Mesenchymal stem cell (in vitro differentiated cells and primary cell): ENCODE measurements around the gene IMMP2L.

Experiments used
- DNase-seq: peaks from one replicate; pipeline ENCODE4 v3.0.0-alpha.2; 2013
- H2AFZ ChIP-seq: one replicate; pipeline ENCODE4 v1.6.1; 2013; ENCODE audit warnings: low read depth, mild to moderate bottlenecking, control low read depth, inconsistent platforms, low read length, moderate library complexity
- H2AK5ac ChIP-seq: 2 replicates; pipeline ENCODE4 v1.6.1; 2013; ENCODE audit warnings: low read length, moderate library complexity, mild to moderate bottlenecking, inconsistent platforms; ENCODE audit not compliant: severe bottlenecking
- H2BK120ac ChIP-seq: one replicate; pipeline ENCODE4 v1.6.1; 2013; ENCODE audit warnings: low read depth, mild to moderate bottlenecking, inconsistent platforms, low read length, moderate library complexity
- H2BK12ac ChIP-seq, 2 experiments: one replicate each; pipeline ENCODE4 v1.6.1; 2013; ENCODE audit warnings: inconsistent platforms in 2 of 2, low read length in 2 of 2, mild to moderate bottlenecking in 2 of 2, moderate library complexity in 2 of 2, control low read depth in 1 of 2
- H2BK15ac ChIP-seq: one replicate; pipeline ENCODE4 v1.6.1; 2013; ENCODE audit warnings: mild to moderate bottlenecking, low read depth, inconsistent platforms; ENCODE audit not compliant: poor library complexity, severe bottlenecking
- H2BK5ac ChIP-seq: 2 replicates; pipeline ENCODE4 v1.6.1; 2013; ENCODE audit warnings: low read depth, mild to moderate bottlenecking, low read length, control low read depth, inconsistent platforms; ENCODE audit not compliant: poor library complexity, severe bottlenecking
- H3K14ac ChIP-seq, 2 experiments: one replicate each; pipeline ENCODE4 v1.6.1; 2013; ENCODE audit warnings: inconsistent platforms in 2 of 2, low read length in 2 of 2, control low read depth in 1 of 2, mild to moderate bottlenecking in 1 of 2, moderate library complexity in 1 of 2
- H3K18ac ChIP-seq, 2 experiments: one replicate each; pipeline ENCODE4 v1.6.1; 2013; ENCODE audit warnings: inconsistent platforms in 2 of 2, low read length in 2 of 2, control low read depth in 1 of 2, low read depth in 1 of 2, mild to moderate bottlenecking in 1 of 2
- H3K23ac ChIP-seq, 2 experiments: one replicate each; pipeline ENCODE4 v1.6.1; 2013; ENCODE audit warnings: inconsistent platforms in 2 of 2, low read length in 2 of 2, mild to moderate bottlenecking in 2 of 2, moderate library complexity in 2 of 2, control low read depth in 1 of 2
- H3K27ac ChIP-seq: 2 replicates; pipeline ENCODE4 v1.5.1; 2013; ENCODE audit warnings: mild to moderate bottlenecking, moderate library complexity, low read length, control low read depth, inconsistent platforms; ENCODE audit not compliant: poor library complexity, severe bottlenecking
- H3K27me3 ChIP-seq, 2 experiments: 2 replicates each; pipeline versions ENCODE4 v1.6.1 to v1.7.0; 2013; ENCODE audit warnings: low read length in 2 of 2, mild to moderate bottlenecking in 2 of 2, moderate library complexity in 2 of 2, control low read depth in 1 of 2, inconsistent platforms in 1 of 2; ENCODE audit not compliant: control insufficient read depth in 1 of 2, insufficient read depth in 1 of 2
- H3K36me3 ChIP-seq, 2 experiments: 2 replicates each; pipeline versions ENCODE4 v1.6.1 to v1.7.0; 2013; ENCODE audit warnings: low read length in 2 of 2, control low read depth in 1 of 2, inconsistent platforms in 1 of 2, low read depth in 1 of 2, mild to moderate bottlenecking in 1 of 2; ENCODE audit not compliant: insufficient read depth in 2 of 2, control insufficient read depth in 1 of 2
- H3K4ac ChIP-seq, 2 experiments: one replicate each; pipeline ENCODE4 v1.6.1; 2013; ENCODE audit warnings: inconsistent platforms in 2 of 2, low read length in 2 of 2, mild to moderate bottlenecking in 2 of 2, moderate library complexity in 2 of 2, control low read depth in 1 of 2, low read depth in 1 of 2
- H3K4me1 ChIP-seq: 2 replicates; pipeline ENCODE4 v1.6.1; 2013; ENCODE audit warnings: low read depth, low read length, control low read depth; ENCODE audit not compliant: control insufficient read depth, insufficient read depth
- H3K4me2 ChIP-seq: 2 replicates; pipeline ENCODE4 v1.6.1; 2013; ENCODE audit warnings: low read length, mild to moderate bottlenecking, inconsistent platforms; ENCODE audit not compliant: poor library complexity, severe bottlenecking
- H3K4me3 ChIP-seq, 2 experiments: 2 replicates each; pipeline versions ENCODE4 v1.5.1 to v1.7.0; 2013; ENCODE audit warnings: low read length in 2 of 2, mild to moderate bottlenecking in 2 of 2, control low read depth in 1 of 2, low read depth in 1 of 2; ENCODE audit not compliant: insufficient read depth in 1 of 2
- H3K79me1 ChIP-seq: replicated peaks from 2 replicates; pipeline ENCODE4 v1.6.1; 2013; ENCODE audit warnings: mild to moderate bottlenecking, control low read depth, low read length, inconsistent platforms; ENCODE audit not compliant: poor library complexity, severe bottlenecking
- H3K9ac ChIP-seq: 2 replicates; pipeline ENCODE4 v1.7.0; 2013; ENCODE audit warnings: mild to moderate bottlenecking, low read length, moderate library complexity
- H3K9me3 ChIP-seq: 2 replicates; pipeline ENCODE4 v1.7.0; 2013; ENCODE audit warnings: mild to moderate bottlenecking, low read length; ENCODE audit not compliant: control insufficient read depth
- H4K8ac ChIP-seq: one replicate; pipeline ENCODE4 v1.6.1; 2013; ENCODE audit warnings: inconsistent platforms, mild to moderate bottlenecking, low read length, moderate library complexity
- H4K91ac ChIP-seq: one replicate; pipeline ENCODE4 v1.6.1; 2013; ENCODE audit warnings: mild to moderate bottlenecking, low read length, inconsistent platforms
- WGBS: methylation state at CpG from one replicate; pipeline ENCODE4 v1.1.7; 2013; ENCODE audit warnings: mixed read lengths; 5-methylcytosine and 5-hydroxymethylcytosine counted together

IMMP2L gene

GRCh38 chr7:111483078-111483477 lies 79.2 kb downstream of the IMMP2L start:
- Histone ChIP-seq H4K8ac (no peak overlapping the region), H3K27me3 (no peaks in the 10 kb centered on the region), H2BK120ac (no peak overlapping the region), H3K79me1 (no peaks in the 10 kb centered on the region), H2BK12ac (no peak overlapping the region), H3K4me1 (no peaks in the 10 kb centered on the region), H3K4me2 (no peak overlapping the region), H3K14ac (no peak overlapping the region), H3K18ac (no peak overlapping the region), H2BK15ac (no peak overlapping the region), H3K27ac (no peak overlapping the region), H3K4me3 (no peak overlapping the region), H3K23ac (no peak overlapping the region), H2BK5ac (no peak overlapping the region), H4K91ac (no peak overlapping the region), H2AFZ (no peak overlapping the region), H2AK5ac (no peak overlapping the region), H3K4ac (no peak overlapping the region), H3K36me3 (no peaks in the 10 kb centered on the region), H3K9ac (no peak overlapping the region), H3K9me3 (no peaks in the 10 kb centered on the region)
- no peak for DNase-seq
- WGBS = no CpG with 5 or more reads among the region's 2 CpGs

GRCh38 chr7:111477462-111478225 lies 84.6 kb downstream of the IMMP2L start:
- Histone ChIP-seq H3K27me3 (no peaks in the 10 kb centered on the region), H2BK120ac (no peak overlapping the region), H3K4me1 (no peaks in the 10 kb centered on the region), H3K9ac (no peak overlapping the region), H3K79me1 (no peaks in the 10 kb centered on the region), H3K9me3 (no peaks in the 10 kb centered on the region), H4K8ac (no peak overlapping the region), H2AK5ac (no peak overlapping the region), H3K36me3 (no peaks in the 10 kb centered on the region), H3K4me2 (no peak overlapping the region), H3K14ac (no peak overlapping the region), H3K4ac (no peak overlapping the region), H2BK15ac (no peak overlapping the region), H3K23ac (no peak overlapping the region), H4K91ac (no peak overlapping the region), H2AFZ (no peak overlapping the region), H3K4me3 (no peak overlapping the region), H3K18ac (no peak overlapping the region), H3K27ac (no peak overlapping the region), H2BK5ac (no peak overlapping the region), H2BK12ac (no peak overlapping the region)
- 98% methylated on average over 4 of the region's 4 CpGs for WGBS
- DNase-seq = no peak

GRCh38 chr7:111476586-111477293 lies 85.6 kb downstream of the IMMP2L start:
- peaks cover under 1% of the 10 kb centered on the region for H3K9me3 ChIP-seq
- no peak overlapping the region for H2BK5ac ChIP-seq
- H2AK5ac ChIP-seq = no peak overlapping the region
- H2BK120ac ChIP-seq = no peak overlapping the region
- H2BK12ac ChIP-seq = no peak overlapping the region
- no peaks in the 10 kb centered on the region for H3K79me1 ChIP-seq
- no peak overlapping the region for H3K4me2 ChIP-seq
- H4K91ac ChIP-seq = no peak overlapping the region
- WGBS = 100% methylated on average over 2 of the region's 2 CpGs
- H3K23ac ChIP-seq = no peak overlapping the region
- no peak overlapping the region for H3K18ac ChIP-seq
- no peaks in the 10 kb centered on the region for H3K4me1 ChIP-seq
- no peak overlapping the region for H3K4me3 ChIP-seq
- H2BK15ac ChIP-seq = no peak overlapping the region
- no peak overlapping the region for H3K4ac ChIP-seq
- H3K27ac ChIP-seq = no peak overlapping the region
- H3K27me3 ChIP-seq = no peaks in the 10 kb centered on the region
- no peak overlapping the region for H3K9ac ChIP-seq
- DNase-seq = no peak
- peak overlapping the region in 1 of 2 experiments; percentile 60 for H3K14ac ChIP-seq
- H4K8ac ChIP-seq = no peak overlapping the region
- no peaks in the 10 kb centered on the region for H3K36me3 ChIP-seq
- no peak overlapping the region for H2AFZ ChIP-seq

GRCh38 chr7:111475959-111476358 lies 86.3 kb downstream of the IMMP2L start:
- no peaks in the 10 kb centered on the region for H3K4me1 ChIP-seq
- H4K8ac ChIP-seq = no peak overlapping the region
- no peak overlapping the region for H3K4me2 ChIP-seq
- no peaks in the 10 kb centered on the region for H3K27me3 ChIP-seq
- no peak overlapping the region for H2AK5ac ChIP-seq
- no peak overlapping the region for H3K23ac ChIP-seq
- H2BK15ac ChIP-seq = no peak overlapping the region
- no peak overlapping the region for H3K4ac ChIP-seq
- WGBS = 100% methylated on average over 1 of the region's 1 CpG
- no peak overlapping the region for H3K4me3 ChIP-seq
- no peak overlapping the region for H3K27ac ChIP-seq
- no peak overlapping the region for H2BK5ac ChIP-seq
- no peak overlapping the region for H3K14ac ChIP-seq
- no peaks in the 10 kb centered on the region for H3K36me3 ChIP-seq
- H3K9me3 ChIP-seq = peaks cover 8% of the 10 kb centered on the region
- no peak for DNase-seq
- no peak overlapping the region for H3K9ac ChIP-seq
- H2BK120ac ChIP-seq = no peak overlapping the region
- H2AFZ ChIP-seq = no peak overlapping the region
- H3K18ac ChIP-seq = no peak overlapping the region
- H2BK12ac ChIP-seq = no peak overlapping the region
- H4K91ac ChIP-seq = no peak overlapping the region
- no peaks in the 10 kb centered on the region for H3K79me1 ChIP-seq
